Type B pancreatic cell (in vitro differentiated cells): ENCODE measurements around the gene RUNX1. TPM values are rescaled to one million over a fixed set of nuclear protein-coding genes. Genes with fewer than 3 reads are reported as not detected.

ENCODE experiments used
- DNase-seq: peaks from one replicate; pipeline ENCODE4 v3.0.0; 2021; ENCODE audit warnings: mixed read lengths; ENCODE audit not compliant: unreplicated experiment; ENCODE audit errors: extremely low spot score
- H3K27ac Mint-ChIP-seq: 2 replicates; pipeline ENCODE4 v1.8.0; 2021; ENCODE audit warnings: mild to moderate bottlenecking, mixed read lengths
- H3K27me3 Mint-ChIP-seq: 2 replicates; pipeline ENCODE4 v1.8.0; 2021; ENCODE audit warnings: mixed read lengths
- H3K36me3 Mint-ChIP-seq: 2 replicates; pipeline ENCODE4 v1.8.0; 2021; ENCODE audit warnings: mixed read lengths
- H3K4me1 Mint-ChIP-seq: one replicate; pipeline ENCODE4 v1.8.0; 2021; ENCODE audit warnings: mixed read lengths; ENCODE audit not compliant: unreplicated experiment
- H3K4me3 Mint-ChIP-seq: 2 replicates; pipeline ENCODE4 v1.8.0; 2021; ENCODE audit warnings: mild to moderate bottlenecking, mixed read lengths
- H3K9me3 Mint-ChIP-seq: 2 replicates; pipeline ENCODE4 v1.8.0; 2021; ENCODE audit warnings: mixed read lengths
- total RNA-seq: library from RNA; stranded (reverse); gene quantifications from 2 replicates; pipeline ENCODE4 v1.2.1, GENCODE V29; 2021; ENCODE audit warnings: low replicate concordance
- TF ChIP-seq, protein P1 (sequence below): fragments of 200-600 bp; sonication (generic); conservative IDR thresholded peaks from 2 replicates; pipeline ENCODE4 v1.5.0; 2021; ENCODE audit warnings: antibody characterized with exemption, mild to moderate bottlenecking

The RUNX1 gene
- total RNA-seq, 1 donor from 2014 or later: 11.9 TPM

DNA sequence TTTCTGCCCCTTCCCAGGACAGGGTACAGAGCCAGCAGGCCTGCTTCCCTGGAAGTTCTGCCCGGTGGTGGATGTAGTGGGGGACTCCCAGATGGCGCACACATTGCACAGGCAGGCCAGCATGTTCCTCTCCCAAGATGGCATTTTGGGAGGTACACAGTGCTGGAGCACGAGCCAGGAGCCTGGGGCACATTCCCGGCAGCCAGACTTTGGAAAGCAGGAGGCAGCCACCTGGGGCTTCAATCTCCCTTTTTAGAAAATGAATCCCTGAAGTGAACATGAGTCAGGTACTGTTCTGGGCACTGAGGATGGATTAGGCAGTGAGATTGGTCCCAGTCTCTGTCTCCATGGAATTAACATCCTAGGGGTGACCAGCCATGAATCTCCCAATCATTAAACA, 56.9 kb downstream of the RUNX1 start:
- Mint-ChIP-seq H3K4me1 (peaks cover 16% of the 10 kb centered on the region), H3K4me3 (no peak overlapping the region), H3K27me3 (peaks cover 22% of the 10 kb centered on the region), H3K36me3 (no peaks in the 10 kb centered on the region), H3K9me3 (no peaks in the 10 kb centered on the region), H3K27ac (no peak overlapping the region)
- no peak for DNase-seq
- TF ChIP-seq, protein P1, sequence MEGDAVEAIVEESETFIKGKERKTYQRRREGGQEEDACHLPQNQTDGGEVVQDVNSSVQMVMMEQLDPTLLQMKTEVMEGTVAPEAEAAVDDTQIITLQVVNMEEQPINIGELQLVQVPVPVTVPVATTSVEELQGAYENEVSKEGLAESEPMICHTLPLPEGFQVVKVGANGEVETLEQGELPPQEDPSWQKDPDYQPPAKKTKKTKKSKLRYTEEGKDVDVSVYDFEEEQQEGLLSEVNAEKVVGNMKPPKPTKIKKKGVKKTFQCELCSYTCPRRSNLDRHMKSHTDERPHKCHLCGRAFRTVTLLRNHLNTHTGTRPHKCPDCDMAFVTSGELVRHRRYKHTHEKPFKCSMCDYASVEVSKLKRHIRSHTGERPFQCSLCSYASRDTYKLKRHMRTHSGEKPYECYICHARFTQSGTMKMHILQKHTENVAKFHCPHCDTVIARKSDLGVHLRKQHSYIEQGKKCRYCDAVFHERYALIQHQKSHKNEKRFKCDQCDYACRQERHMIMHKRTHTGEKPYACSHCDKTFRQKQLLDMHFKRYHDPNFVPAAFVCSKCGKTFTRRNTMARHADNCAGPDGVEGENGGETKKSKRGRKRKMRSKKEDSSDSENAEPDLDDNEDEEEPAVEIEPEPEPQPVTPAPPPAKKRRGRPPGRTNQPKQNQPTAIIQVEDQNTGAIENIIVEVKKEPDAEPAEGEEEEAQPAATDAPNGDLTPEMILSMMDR: no peak

DNA sequence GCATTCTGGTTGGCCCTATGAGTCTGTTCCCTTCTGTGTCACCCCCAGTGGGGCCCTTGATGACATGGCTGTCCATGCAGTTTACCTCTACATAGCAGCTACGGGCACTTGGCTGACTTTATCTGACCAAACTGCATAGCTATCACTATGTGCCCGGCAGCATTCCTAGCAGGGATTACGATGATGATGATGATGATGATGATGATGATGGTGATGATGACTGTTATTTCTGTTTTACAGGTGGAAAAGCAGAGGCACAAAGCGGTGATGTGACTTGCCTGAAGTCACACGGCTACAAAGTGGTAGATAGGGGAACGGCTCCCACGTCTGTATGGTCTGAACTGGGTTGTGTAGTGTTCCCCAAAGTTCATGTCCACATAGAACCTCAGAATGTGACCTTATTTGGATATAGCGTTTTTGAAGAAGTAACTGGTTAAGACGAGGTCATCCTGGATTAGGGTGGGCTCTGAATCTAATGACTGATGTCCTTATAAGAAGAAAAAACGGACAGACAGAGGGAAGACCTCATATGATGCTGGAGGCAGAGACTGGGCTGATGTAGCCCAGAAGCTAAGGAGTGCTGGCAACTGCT, 57.6 kb downstream of the RUNX1 start:
- no peaks in the 10 kb centered on the region for H3K36me3 Mint-ChIP-seq
- DNase-seq: no peak
- no peak overlapping the region for H3K4me3 Mint-ChIP-seq
- TF ChIP-seq, protein P1: no peak
- H3K27ac Mint-ChIP-seq: no peak overlapping the region
- H3K4me1 Mint-ChIP-seq: peaks cover 16% of the 10 kb centered on the region
- H3K27me3 Mint-ChIP-seq: peaks cover 27% of the 10 kb centered on the region
- no peaks in the 10 kb centered on the region for H3K9me3 Mint-ChIP-seq

DNA sequence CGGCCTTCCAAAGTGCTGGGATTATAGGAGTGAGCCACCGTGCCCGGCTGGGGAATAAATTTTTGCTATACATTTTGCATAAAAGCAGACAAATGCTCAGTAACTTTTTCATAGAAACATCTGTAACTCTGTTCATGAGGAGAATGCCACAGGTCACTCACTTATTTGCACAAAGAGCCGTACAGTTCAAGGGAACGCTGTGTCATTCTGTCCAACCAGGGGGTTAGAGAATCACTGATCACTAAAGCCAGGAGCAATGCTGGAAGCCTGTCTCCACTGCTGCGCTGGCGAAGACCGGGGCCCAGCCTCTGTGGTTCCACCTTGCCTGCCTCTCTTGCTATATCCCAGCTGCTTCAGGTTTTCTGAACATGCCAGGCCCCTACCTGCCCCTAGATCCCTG, 58.3 kb downstream of the RUNX1 start:
- Mint-ChIP-seq H3K4me1 (peaks cover 11% of the 10 kb centered on the region), H3K9me3 (no peaks in the 10 kb centered on the region), H3K4me3 (no peak overlapping the region), H3K27ac (no peak overlapping the region), H3K27me3 (peaks cover 31% of the 10 kb centered on the region), H3K36me3 (no peaks in the 10 kb centered on the region)
- DNase-seq: no peak
- TF ChIP-seq, protein P1: no peak

DNA sequence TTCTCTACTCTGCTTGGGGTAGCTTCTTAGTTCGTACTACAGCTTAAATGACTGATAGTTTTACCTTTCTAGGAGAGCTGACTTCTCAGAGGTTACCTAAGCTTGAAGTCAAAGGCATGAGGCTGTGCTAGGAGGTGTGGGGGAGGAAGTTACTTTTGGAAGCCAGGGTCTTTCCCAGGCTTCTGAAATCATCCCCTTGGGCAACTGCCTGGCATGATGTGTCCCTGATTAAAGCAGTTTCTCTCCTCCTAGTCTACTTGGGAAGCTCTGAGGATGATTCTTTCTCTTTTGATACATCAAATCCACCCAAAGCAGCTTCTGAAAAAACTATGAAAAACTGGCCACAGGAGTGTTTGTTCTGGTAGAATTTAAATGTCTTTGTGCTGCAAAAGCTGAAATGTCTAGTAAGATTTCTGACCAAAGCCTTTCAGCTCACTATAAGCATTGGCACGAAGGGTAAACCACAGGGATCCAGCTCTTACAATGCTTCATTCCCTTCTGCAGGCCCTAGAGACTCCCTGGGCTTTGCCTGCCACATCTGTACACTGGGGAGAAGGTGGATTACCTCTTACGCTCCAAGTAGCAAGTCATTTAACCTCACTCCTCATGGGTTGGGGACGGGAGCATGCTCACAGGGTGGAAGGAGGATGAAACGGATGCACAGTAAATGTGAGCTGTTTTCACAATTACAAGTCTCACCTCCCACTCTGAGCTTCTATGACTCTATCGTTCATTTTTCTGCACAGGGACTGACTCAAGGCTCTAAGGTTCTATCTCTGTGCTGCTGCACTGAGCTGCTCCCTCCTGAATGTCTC, 59.6 kb downstream of the RUNX1 start:
- H3K27me3 Mint-ChIP-seq: peaks cover 39% of the 10 kb centered on the region
- no peaks in the 10 kb centered on the region for H3K36me3 Mint-ChIP-seq
- peaks cover 11% of the 10 kb centered on the region for H3K4me1 Mint-ChIP-seq
- H3K27ac Mint-ChIP-seq: no peak overlapping the region
- TF ChIP-seq, protein P1: no peak
- H3K4me3 Mint-ChIP-seq: no peak overlapping the region
- no peaks in the 10 kb centered on the region for H3K9me3 Mint-ChIP-seq
- no peak for DNase-seq

DNA sequence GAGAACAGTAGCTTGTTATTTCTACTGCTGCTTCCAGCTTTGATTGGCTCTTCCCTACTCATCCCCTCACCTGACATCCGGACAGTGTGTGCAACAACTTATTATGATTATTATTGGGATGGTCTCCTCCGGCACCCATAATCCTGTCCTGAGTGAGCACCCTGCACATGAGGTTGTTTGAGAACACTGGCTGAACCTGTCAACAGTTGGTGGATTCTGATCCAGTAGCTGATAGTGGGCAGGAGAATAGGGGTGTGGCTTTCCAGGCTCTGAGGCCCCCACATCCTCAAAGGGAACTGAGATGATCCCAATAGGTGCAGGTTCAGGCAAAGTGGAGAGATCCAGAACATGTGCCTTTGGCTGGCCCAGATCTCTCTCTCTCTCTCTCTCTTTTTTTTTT, 60.5 kb downstream of the RUNX1 start:
- no peak for DNase-seq
- Mint-ChIP-seq H3K4me3 (no peak overlapping the region), H3K27me3 (peaks cover 48% of the 10 kb centered on the region), H3K36me3 (no peaks in the 10 kb centered on the region), H3K27ac (no peak overlapping the region), H3K9me3 (no peaks in the 10 kb centered on the region), H3K4me1 (peaks cover 12% of the 10 kb centered on the region)
- TF ChIP-seq, protein P1: no peak
